GM13976 (cell line): ENCODE measurements around the gene CXXC5.

Source experiments
- DNase-seq: peaks from one replicate; pipeline ENCODE4 v3.0.0; 2012; ENCODE audit warnings: low spot score
- CTCF ChIP-seq: IDR thresholded peaks from 2 replicates; pipeline ENCODE4 v1.5.1; 2012; ENCODE audit warnings: borderline replicate concordance, mild to moderate bottlenecking; ENCODE audit not compliant: insufficient read depth; ENCODE audit errors: extremely low read depth, missing control alignments, control extremely low read depth
- in situ Hi-C: fragments of 300-500 bp; cut with MboI; formaldehyde crosslinking; loops from one replicate; pipeline ENCODE4 v1.12.0; 2022; ENCODE audit warnings: low sequenced_read_pairs, mixed read lengths, inconsistent platforms; ENCODE audit not compliant: unreplicated experiment

The CXXC5 gene

GRCh38 chr5:139642891-139643871 lies 5.0 kb upstream of the CXXC5 start:
- DNase-seq: no peak
- in situ Hi-C loops: no loop called here
- no peak for TF ChIP-seq CTCF

- no peak for DNase-seq
- in situ Hi-C loops: no loop called here
- no peak for TF ChIP-seq CTCF
Observed at GRCh38 chr5:139644001-139644456, 4.1 kb upstream of the CXXC5 start.

GRCh38 chr5:139644646-139645429 lies 3.3 kb upstream of the CXXC5 start:
- TF ChIP-seq CTCF: no peak
- no peak for DNase-seq
- in situ Hi-C loops: no loop called here

- in situ Hi-C loops: no loop called here
- no peak for TF ChIP-seq CTCF
- DNase-seq: no peak
Observed at GRCh38 chr5:139645430-139645871, 2.7 kb upstream of the CXXC5 start.

- no peak for TF ChIP-seq CTCF
- in situ Hi-C loops: no loop called here
- DNase-seq: no peak
Observed at GRCh38 chr5:139646111-139646510, 2.0 kb upstream of the CXXC5 start.

- no peak for TF ChIP-seq CTCF
- no peak for DNase-seq
- in situ Hi-C loops: no loop called here
Observed at GRCh38 chr5:139646912-139647505, 1.1 kb upstream of the CXXC5 start.
